Stimulated activated CD4-positive, alpha-beta T cell treated with anti-CD3 and anti-CD28 coated beads, Interleukin-4, amount 100 ng/mL, for 24 hours (primary cell): Measurements from ENCODE around the gene USP6NL.

Source experiments
- DNase-seq: peaks from one replicate; pipeline ENCODE4 v3.0.0-alpha.2; 2020

Gene USP6NL

GRCh38 chr10:11588873-11589574 is 22.4 kb downstream of the USP6NL start:
- DNase-seq: no peak

GRCh38 chr10:11587722-11588259 is 23.7 kb downstream of the USP6NL start:
- DNase-seq: no peak

- DNase-seq: no peak
These were observed 25.3 kb downstream of the USP6NL start for GRCh38 chr10:11586170-11586569.

- DNase-seq: no peak
These were observed 30.2 kb downstream of the USP6NL start for GRCh38 chr10:11581213-11581612.

- no peak for DNase-seq
These were observed 31.6 kb downstream of the USP6NL start for GRCh38 chr10:11579885-11580284.

GRCh38 chr10:11578802-11579255 is 32.6 kb downstream of the USP6NL start:
- DNase-seq: peak; percentile 73

GRCh38 chr10:11576092-11576809 is 35.2 kb downstream of the USP6NL start:
- no peak for DNase-seq

GRCh38 chr10:11573497-11573896 is 38.0 kb downstream of the USP6NL start:
- no peak for DNase-seq

- no peak for DNase-seq
These were observed 40.7 kb downstream of the USP6NL start for GRCh38 chr10:11570751-11571150.

GRCh38 chr10:11569471-11569870 is 42.0 kb downstream of the USP6NL start:
- DNase-seq: no peak

GRCh38 chr10:11568578-11568977 is 42.9 kb downstream of the USP6NL start:
- no peak for DNase-seq

GRCh38 chr10:11564741-11565140 is 46.7 kb downstream of the USP6NL start:
- no peak for DNase-seq

GRCh38 chr10:11563936-11564335 is 47.5 kb downstream of the USP6NL start:
- no peak for DNase-seq

- DNase-seq: no peak
These were observed 48.6 kb downstream of the USP6NL start for GRCh38 chr10:11562888-11563287.

- DNase-seq: no peak
These were observed 51.3 kb downstream of the USP6NL start for GRCh38 chr10:11560076-11560709.

GRCh38 chr10:11557967-11558366 is 53.5 kb downstream of the USP6NL start:
- no peak for DNase-seq

GRCh38 chr10:11557513-11557912 is 53.9 kb downstream of the USP6NL start:
- no peak for DNase-seq

- DNase-seq: no peak
These were observed 55.9 kb downstream of the USP6NL start for GRCh38 chr10:11555556-11555955.

- no peak for DNase-seq
These were observed 57.6 kb downstream of the USP6NL start for GRCh38 chr10:11553773-11554381.

GRCh38 chr10:11551916-11552602 is 59.4 kb downstream of the USP6NL start:
- DNase-seq: no peak

GRCh38 chr10:11551104-11551503 is 60.3 kb downstream of the USP6NL start:
- DNase-seq: no peak

GRCh38 chr10:11548768-11549099 is 62.7 kb downstream of the USP6NL start:
- DNase-seq: no peak
